GM23338 (cell line): ENCODE data around the gene SNRPA. TPM values are rescaled to one million over a fixed set of nuclear protein-coding genes. Genes with fewer than 3 reads are reported as not detected.

Source experiments
- ATAC-seq: fragments of 200-7000 bp; cut with Tn5 transposase; 3 replicates; pipeline ENCODE4 v1.9.1; 2020
- DNase-seq: peaks from one replicate; pipeline ENCODE4 v3.0.0-alpha.2; 2015; ENCODE audit warnings: low spot score
- H2AFZ ChIP-seq: fragments of 200-600 bp; sonication (generic); 2 replicates; pipeline ENCODE4 v1.8.0; 2016; ENCODE audit warnings: antibody characterized with exemption, mild to moderate bottlenecking, moderate library complexity
- H3F3A ChIP-seq: fragments of 200-600 bp; sonication (generic); replicated peaks from 2 replicates; pipeline ENCODE4 v1.8.0; 2017; ENCODE audit warnings: antibody characterized with exemption, mixed run types, low read depth
- H3K27ac ChIP-seq: fragments of 200-600 bp; sonication (generic); 2 replicates; pipeline ENCODE4 v1.6.1; 2016; ENCODE audit warnings: low read depth
- H3K27me3 ChIP-seq: fragments of 200-600 bp; sonication (generic); 2 replicates; pipeline ENCODE4 v1.8.0; 2016; ENCODE audit warnings: mild to moderate bottlenecking, mixed run types, moderate library complexity; ENCODE audit not compliant: insufficient read depth
- H3K36me3 ChIP-seq: fragments of 200-600 bp; sonication (generic); 2 replicates; pipeline ENCODE4 v1.8.0; 2016; ENCODE audit warnings: mild to moderate bottlenecking; ENCODE audit not compliant: insufficient read depth
- H3K4me1 ChIP-seq: fragments of 200-600 bp; sonication (generic); 2 replicates; pipeline ENCODE4 v1.8.0; 2016; ENCODE audit warnings: mild to moderate bottlenecking, moderate library complexity; ENCODE audit not compliant: insufficient read depth
- H3K4me2 ChIP-seq: fragments of 200-600 bp; sonication (generic); 2 replicates; pipeline ENCODE4 v1.7.1; 2017; ENCODE audit warnings: mixed run types
- H3K4me3 ChIP-seq: fragments of 200-600 bp; sonication (generic); 2 replicates; pipeline ENCODE4 v1.6.1; 2016; ENCODE audit warnings: mixed run types
- H3K79me2 ChIP-seq: fragments of 200-600 bp; sonication (generic); replicated peaks from 2 replicates; pipeline ENCODE4 v1.8.0; 2017; ENCODE audit warnings: mild to moderate bottlenecking; ENCODE audit not compliant: insufficient read depth
- H3K9me2 ChIP-seq: fragments of 200-600 bp; sonication (generic); 2 replicates; pipeline ENCODE4 v1.8.0; 2017; ENCODE audit not compliant: insufficient read depth
- H4K20me1 ChIP-seq: fragments of 200-600 bp; sonication (generic); replicated peaks from 2 replicates; pipeline ENCODE4 v1.8.0; 2017; ENCODE audit warnings: mild to moderate bottlenecking; ENCODE audit not compliant: insufficient read depth
- H3K27ac Mint-ChIP-seq: 2 replicates; pipeline ENCODE4 v1.8.0; 2020; ENCODE audit warnings: inconsistent platforms, mild to moderate bottlenecking, moderate library complexity, mixed read lengths
- H3K27me3 Mint-ChIP-seq: 3 replicates; pipeline ENCODE4 v1.8.0; 2022; ENCODE audit warnings: low read depth, mild to moderate bottlenecking, moderate library complexity, mixed read lengths, inconsistent platforms; ENCODE audit not compliant: insufficient read depth, poor library complexity
- H3K36me3 Mint-ChIP-seq: 3 replicates; pipeline ENCODE4 v1.8.0; 2021; ENCODE audit warnings: low read depth, mild to moderate bottlenecking, inconsistent platforms, moderate library complexity, mixed read lengths
- H3K4me1 Mint-ChIP-seq: 3 replicates; pipeline ENCODE4 v1.8.0; 2020; ENCODE audit warnings: mild to moderate bottlenecking, inconsistent platforms, mixed read lengths
- H3K4me3 Mint-ChIP-seq: 3 replicates; pipeline ENCODE4 v1.8.0; 2021; ENCODE audit warnings: moderate library complexity, mild to moderate bottlenecking, inconsistent platforms, mixed read lengths
- H3K9me3 Mint-ChIP-seq: 3 replicates; pipeline ENCODE4 v1.8.0; 2020; ENCODE audit warnings: moderate library complexity, mild to moderate bottlenecking, inconsistent platforms, mixed read lengths
- CREB1 ChIP-seq: fragments of 250-450 bp; sonication (Bioruptor Pico); IDR thresholded peaks from 2 replicates; pipeline ENCODE4 v1.5.0; 2020; ENCODE audit warnings: low read depth, mild to moderate bottlenecking, moderate library complexity
- EZH2 ChIP-seq: fragments of 200-600 bp; sonication (generic); IDR thresholded peaks from one replicate; pipeline ENCODE4 v1.8.0; 2017; ENCODE audit warnings: antibody characterized with exemption, mild to moderate bottlenecking, low read depth; ENCODE audit not compliant: unreplicated experiment
- EZH2phosphoT487 ChIP-seq: fragments of 200-600 bp; sonication (generic); IDR thresholded peaks from one replicate; pipeline ENCODE4 v1.8.1; 2018; ENCODE audit warnings: antibody characterized with exemption; ENCODE audit not compliant: unreplicated experiment
- JUNB ChIP-seq: IDR thresholded peaks from one replicate; pipeline ENCODE4 v1.6.1; 2016; ENCODE audit warnings: antibody characterized with exemption; ENCODE audit not compliant: unreplicated experiment
- NANOG ChIP-seq: IDR thresholded peaks from 2 replicates; pipeline ENCODE4 v1.6.1; 2016; ENCODE audit warnings: antibody characterized with exemption, borderline replicate concordance
- POLR2AphosphoS5 ChIP-seq: IDR thresholded peaks from 2 replicates; pipeline ENCODE4 v1.6.1; 2016; ENCODE audit warnings: antibody characterized with exemption, low read depth
- STAT1 ChIP-seq: IDR thresholded peaks from one replicate; pipeline ENCODE4 v1.6.1; 2016; ENCODE audit warnings: antibody characterized with exemption; ENCODE audit not compliant: unreplicated experiment
- ZNF114 ChIP-seq: fragments of 250-450 bp; sonication (Bioruptor Pico); IDR thresholded peaks from 2 replicates; pipeline ENCODE4 v1.5.0; 2020; ENCODE audit warnings: mild to moderate bottlenecking, moderate library complexity
- ZNF331 ChIP-seq: fragments of 250-450 bp; sonication (Bioruptor Pico); IDR thresholded peaks from 2 replicates; pipeline ENCODE4 v1.5.0; 2020; ENCODE audit warnings: low read depth, mild to moderate bottlenecking, moderate library complexity
- polyA plus RNA-seq: library from polyadenylated mRNA; unstranded; fragments of >200 nt; fragmentation: Nextera tagmentation; extraction: Ambion mirVana; gene quantifications from 2 replicates; pipeline ENCODE4 v1.2.1, GENCODE V29; 2016
- total RNA-seq: library from RNA; depleted of rRNA; stranded (reverse); fragments of >200 nt; shearing (Covaris generic); gene quantifications from 2 replicates; pipeline ENCODE4 v1.2.3, GENCODE V29; 2014
- TF ChIP-seq, protein P1 (sequence below), 2 experiments: fragments of 200-600 bp in 1 of 2; sonication (generic) in 1 of 2; conservative IDR thresholded peaks; 2 replicates each; pipeline versions ENCODE4 v1.5.1 to v1.6.1; 2016 to 2017; ENCODE audit warnings: antibody characterized with exemption in 2 of 2, low read depth in 2 of 2, mild to moderate bottlenecking in 2 of 2, moderate library complexity in 1 of 2
- TF ChIP-seq, protein P2 (sequence below): IDR thresholded peaks from 2 replicates; pipeline ENCODE4 v1.6.1; 2016; ENCODE audit warnings: antibody characterized with exemption
- TF ChIP-seq, protein P3 (sequence below): IDR thresholded peaks from one replicate; pipeline ENCODE4 v1.6.1; 2018; ENCODE audit warnings: antibody characterized with exemption; ENCODE audit not compliant: unreplicated experiment

The SNRPA gene
- total and polyA plus RNA-seq, 2 experiments from 2014 or later = 295 to 326 TPM

DNA sequence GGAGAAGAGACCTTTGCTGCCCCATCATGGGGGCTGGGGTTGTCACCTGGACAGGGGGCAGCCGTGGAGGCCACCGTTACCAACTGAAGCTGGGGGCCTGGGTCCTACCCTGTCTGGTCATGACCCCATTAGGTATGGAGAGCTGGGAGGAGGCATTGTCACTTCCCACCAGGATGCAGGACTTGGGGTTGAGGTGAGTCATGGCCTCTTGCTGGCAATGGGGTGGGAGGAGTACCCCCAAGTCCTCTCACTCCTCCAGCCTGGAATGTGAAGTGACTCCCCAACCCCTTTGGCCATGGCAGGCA is 57.0 kb downstream of the SNRPA start:
- Mint-ChIP-seq H3K36me3 (peaks cover 44% of the 10 kb centered on the region), H3K9me3 (no peaks in the 10 kb centered on the region; the same call in 2 of the 3 replicates), H3K4me1 (peaks cover 70% of the 10 kb centered on the region), H3K27me3 (peaks cover 46% of the 10 kb centered on the region), H3K27ac (peak overlapping the region; percentile 75), H3K4me3 (no peak overlapping the region; the same call in 1 of the 3 replicates)
- DNase-seq (no peak), ATAC-seq (no peak)
- Histone ChIP-seq H3K4me2 (no peak overlapping the region), H3K79me2 (peaks cover 45% of the 10 kb centered on the region), H3F3A (peaks cover 42% of the 10 kb centered on the region), H3K27me3 (peaks cover 12% of the 10 kb centered on the region; the same call in 1 of the 2 replicates), H3K4me1 (peaks cover 49% of the 10 kb centered on the region), H3K36me3 (peaks cover 4% of the 10 kb centered on the region; the same call in 1 of the 2 replicates), H3K9me2 (no peaks in the 10 kb centered on the region), H3K4me3 (no peak overlapping the region), H2AFZ (no peak overlapping the region), H4K20me1 (peaks cover 38% of the 10 kb centered on the region), H3K27ac (no peak overlapping the region)
- TF ChIP-seq POLR2AphosphoS5 (no peak), EZH2 (no peak), CREB1 (CRISPR knock-in tag) (no peak), ZNF114 (CRISPR knock-in tag) (no peak), STAT1 (no peak), NANOG (no peak)
- TF ChIP-seq, protein P1, sequence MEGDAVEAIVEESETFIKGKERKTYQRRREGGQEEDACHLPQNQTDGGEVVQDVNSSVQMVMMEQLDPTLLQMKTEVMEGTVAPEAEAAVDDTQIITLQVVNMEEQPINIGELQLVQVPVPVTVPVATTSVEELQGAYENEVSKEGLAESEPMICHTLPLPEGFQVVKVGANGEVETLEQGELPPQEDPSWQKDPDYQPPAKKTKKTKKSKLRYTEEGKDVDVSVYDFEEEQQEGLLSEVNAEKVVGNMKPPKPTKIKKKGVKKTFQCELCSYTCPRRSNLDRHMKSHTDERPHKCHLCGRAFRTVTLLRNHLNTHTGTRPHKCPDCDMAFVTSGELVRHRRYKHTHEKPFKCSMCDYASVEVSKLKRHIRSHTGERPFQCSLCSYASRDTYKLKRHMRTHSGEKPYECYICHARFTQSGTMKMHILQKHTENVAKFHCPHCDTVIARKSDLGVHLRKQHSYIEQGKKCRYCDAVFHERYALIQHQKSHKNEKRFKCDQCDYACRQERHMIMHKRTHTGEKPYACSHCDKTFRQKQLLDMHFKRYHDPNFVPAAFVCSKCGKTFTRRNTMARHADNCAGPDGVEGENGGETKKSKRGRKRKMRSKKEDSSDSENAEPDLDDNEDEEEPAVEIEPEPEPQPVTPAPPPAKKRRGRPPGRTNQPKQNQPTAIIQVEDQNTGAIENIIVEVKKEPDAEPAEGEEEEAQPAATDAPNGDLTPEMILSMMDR (conservative IDR thresholded peaks at IDR 0.05; ENCODE audit: low read depth in 2 of 2) = no peak
- TF ChIP-seq, protein P2, sequence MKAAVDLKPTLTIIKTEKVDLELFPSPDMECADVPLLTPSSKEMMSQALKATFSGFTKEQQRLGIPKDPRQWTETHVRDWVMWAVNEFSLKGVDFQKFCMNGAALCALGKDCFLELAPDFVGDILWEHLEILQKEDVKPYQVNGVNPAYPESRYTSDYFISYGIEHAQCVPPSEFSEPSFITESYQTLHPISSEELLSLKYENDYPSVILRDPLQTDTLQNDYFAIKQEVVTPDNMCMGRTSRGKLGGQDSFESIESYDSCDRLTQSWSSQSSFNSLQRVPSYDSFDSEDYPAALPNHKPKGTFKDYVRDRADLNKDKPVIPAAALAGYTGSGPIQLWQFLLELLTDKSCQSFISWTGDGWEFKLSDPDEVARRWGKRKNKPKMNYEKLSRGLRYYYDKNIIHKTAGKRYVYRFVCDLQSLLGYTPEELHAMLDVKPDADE = no peak

DNA sequence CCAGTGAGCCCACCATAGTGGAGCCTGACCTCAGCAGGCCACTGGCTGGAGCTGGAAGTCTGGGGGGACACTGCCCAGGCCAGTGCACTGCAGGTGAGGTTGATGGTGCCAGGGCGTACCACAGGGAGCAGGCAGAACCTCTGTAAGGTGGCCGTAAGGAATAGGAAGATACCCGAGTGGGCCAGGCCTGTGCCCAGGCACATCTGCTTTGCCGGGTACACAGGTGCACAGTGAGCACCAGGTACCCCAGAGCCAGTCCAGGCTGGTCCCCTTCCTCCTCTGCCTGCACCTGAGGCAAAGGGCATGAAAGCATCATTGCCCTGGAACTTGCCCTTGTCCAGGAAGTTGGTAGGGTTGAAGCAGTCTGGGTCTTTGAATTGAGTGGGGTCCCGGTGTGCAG is 57.5 kb downstream of the SNRPA start:
- no peaks in the 10 kb centered on the region for H3K9me2 ChIP-seq
- peaks cover 33% of the 10 kb centered on the region for H4K20me1 ChIP-seq
- Mint-ChIP-seq H3K9me3 (no peaks in the 10 kb centered on the region; the same call in 2 of the 3 replicates), H3K27me3 (peaks cover 45% of the 10 kb centered on the region), H3K4me3 (no peak overlapping the region; the same call in 2 of the 3 replicates), H3K27ac (no peak overlapping the region; the same call in 1 of the 2 replicates), H3K36me3 (peaks cover 40% of the 10 kb centered on the region), H3K4me1 (peaks cover 66% of the 10 kb centered on the region)
- H3K79me2 ChIP-seq = peaks cover 40% of the 10 kb centered on the region
- H3K4me1 ChIP-seq = peaks cover 44% of the 10 kb centered on the region
- H3K4me2 ChIP-seq = no peak overlapping the region
- peaks cover 40% of the 10 kb centered on the region for H3F3A ChIP-seq
- no peak for ATAC-seq
- no peak overlapping the region for H3K4me3 ChIP-seq
- no peak for DNase-seq
- H2AFZ ChIP-seq = no peak overlapping the region
- no peak overlapping the region for H3K27ac ChIP-seq
- peaks cover 12% of the 10 kb centered on the region; the same call in 1 of the 2 replicates for H3K27me3 ChIP-seq
- H3K36me3 ChIP-seq = peaks cover 4% of the 10 kb centered on the region; the same call in 1 of the 2 replicates
- TF ChIP-seq, protein P2 = no peak
- TF ChIP-seq, protein P3, sequence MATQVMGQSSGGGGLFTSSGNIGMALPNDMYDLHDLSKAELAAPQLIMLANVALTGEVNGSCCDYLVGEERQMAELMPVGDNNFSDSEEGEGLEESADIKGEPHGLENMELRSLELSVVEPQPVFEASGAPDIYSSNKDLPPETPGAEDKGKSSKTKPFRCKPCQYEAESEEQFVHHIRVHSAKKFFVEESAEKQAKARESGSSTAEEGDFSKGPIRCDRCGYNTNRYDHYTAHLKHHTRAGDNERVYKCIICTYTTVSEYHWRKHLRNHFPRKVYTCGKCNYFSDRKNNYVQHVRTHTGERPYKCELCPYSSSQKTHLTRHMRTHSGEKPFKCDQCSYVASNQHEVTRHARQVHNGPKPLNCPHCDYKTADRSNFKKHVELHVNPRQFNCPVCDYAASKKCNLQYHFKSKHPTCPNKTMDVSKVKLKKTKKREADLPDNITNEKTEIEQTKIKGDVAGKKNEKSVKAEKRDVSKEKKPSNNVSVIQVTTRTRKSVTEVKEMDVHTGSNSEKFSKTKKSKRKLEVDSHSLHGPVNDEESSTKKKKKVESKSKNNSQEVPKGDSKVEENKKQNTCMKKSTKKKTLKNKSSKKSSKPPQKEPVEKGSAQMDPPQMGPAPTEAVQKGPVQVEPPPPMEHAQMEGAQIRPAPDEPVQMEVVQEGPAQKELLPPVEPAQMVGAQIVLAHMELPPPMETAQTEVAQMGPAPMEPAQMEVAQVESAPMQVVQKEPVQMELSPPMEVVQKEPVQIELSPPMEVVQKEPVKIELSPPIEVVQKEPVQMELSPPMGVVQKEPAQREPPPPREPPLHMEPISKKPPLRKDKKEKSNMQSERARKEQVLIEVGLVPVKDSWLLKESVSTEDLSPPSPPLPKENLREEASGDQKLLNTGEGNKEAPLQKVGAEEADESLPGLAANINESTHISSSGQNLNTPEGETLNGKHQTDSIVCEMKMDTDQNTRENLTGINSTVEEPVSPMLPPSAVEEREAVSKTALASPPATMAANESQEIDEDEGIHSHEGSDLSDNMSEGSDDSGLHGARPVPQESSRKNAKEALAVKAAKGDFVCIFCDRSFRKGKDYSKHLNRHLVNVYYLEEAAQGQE = no peak
- TF ChIP-seq STAT1 (no peak), ZNF331 (no peak), POLR2AphosphoS5 (no peak), JUNB (no peak), EZH2phosphoT487 (no peak), ZNF114 (CRISPR knock-in tag) (no peak)
